IMR-90 (cell line): ENCODE measurements around the gene GMPPA.

ENCODE experiments used
- CEBPB ChIP-seq: IDR thresholded peaks from 2 replicates; pipeline ENCODE4 v1.6.1; 2012; ENCODE audit warnings: low read depth, low read length, improper control_type of control experiment
- CTCF ChIP-seq: conservative IDR thresholded peaks from 2 replicates; pipeline ENCODE4 v1.5.1; 2012; ENCODE audit warnings: mild to moderate bottlenecking, low read depth, low read length, improper control_type of control experiment
- ELK1 ChIP-seq: fragments of 150-350 bp; IDR thresholded peaks from 2 replicates; pipeline ENCODE4 v1.6.1; 2016; ENCODE audit warnings: low read depth, mild to moderate bottlenecking, low read length, moderate library complexity, borderline replicate concordance
- FOS ChIP-seq: fragments of 150-350 bp; IDR thresholded peaks from 2 replicates; pipeline ENCODE4 v1.6.1; 2016; ENCODE audit warnings: low read depth, low read length
- MAFK ChIP-seq: IDR thresholded peaks from 2 replicates; pipeline ENCODE4 v1.6.1; 2012; ENCODE audit warnings: low read depth, low read length, improper control_type of control experiment
- MXI1 ChIP-seq: IDR thresholded peaks from 2 replicates; pipeline ENCODE4 v1.6.1; 2012; ENCODE audit warnings: low read depth, mild to moderate bottlenecking, low read length, moderate library complexity, borderline replicate concordance
- POLR2A ChIP-seq: IDR thresholded peaks from 2 replicates; pipeline ENCODE4 v1.6.1; 2012; ENCODE audit warnings: mild to moderate bottlenecking, low read depth, low read length
- RAD21 ChIP-seq: IDR thresholded peaks from 2 replicates; pipeline ENCODE4 v1.6.1; 2012; ENCODE audit warnings: low read length, improper control_type of control experiment
- RFX5 ChIP-seq: IDR thresholded peaks from 2 replicates; pipeline ENCODE4 v1.8.0; 2012; ENCODE audit warnings: low read depth, mild to moderate bottlenecking, low read length, moderate library complexity
- SMC3 ChIP-seq: fragments of 150-350 bp; IDR thresholded peaks from 2 replicates; pipeline ENCODE4 v1.6.1; 2016; ENCODE audit warnings: low read depth, mild to moderate bottlenecking, antibody characterized with exemption, low read length, moderate library complexity
- USF2 ChIP-seq: fragments of 150-350 bp; IDR thresholded peaks from 2 replicates; pipeline ENCODE4 v1.6.1; 2017; ENCODE audit warnings: mild to moderate bottlenecking, antibody characterized with exemption, low read length, low read depth

- TF ChIP-seq CTCF: no peak
- TF ChIP-seq POLR2A: no peak
- TF ChIP-seq SMC3: no peak
- TF ChIP-seq CEBPB: no peak
- TF ChIP-seq USF2: no peak
- no peak for TF ChIP-seq RAD21
- TF ChIP-seq RFX5: no peak
- no peak for TF ChIP-seq ELK1
- no peak for TF ChIP-seq MAFK
- TF ChIP-seq FOS: no peak
- no peak for TF ChIP-seq MXI1
Measured at GRCh38 chr2:219536967-219537366, 38.3 kb downstream of the GMPPA start.
